ENCODE results near the gene CRHR2.

Gene CRHR2

GRCh38 chr7:30618080-30618676 is 64.1 kb downstream of the CRHR2 start:
- DNase-seq (ENCODE audit: low read depth) = no peak

GRCh38 chr7:30617359-30617758 is 64.9 kb downstream of the CRHR2 start:
- DNase-seq (ENCODE audit: low read depth) = no peak

- DNase-seq (ENCODE audit: low read depth) = no peak
These were observed 65.9 kb downstream of the CRHR2 start for GRCh38 chr7:30616318-30616717.

- DNase-seq (ENCODE audit: low read depth) = no peak
These were observed 68.6 kb downstream of the CRHR2 start for GRCh38 chr7:30613366-30614325.

- DNase-seq (ENCODE audit: low read depth) = no peak
These were observed 69.5 kb downstream of the CRHR2 start for GRCh38 chr7:30612658-30613265.

GRCh38 chr7:30605832-30606231 is 76.4 kb downstream of the CRHR2 start:
- DNase-seq (ENCODE audit: low read depth) = no peak

- DNase-seq (ENCODE audit: low read depth) = no peak
These were observed 77.4 kb downstream of the CRHR2 start for GRCh38 chr7:30604901-30605300.

Measured in HS-27A (cell line).